Astrocyte (in vitro differentiated cells and primary cell): ENCODE results near the gene SPOCK1. TPM values are rescaled to one million over a fixed set of nuclear protein-coding genes. Genes with fewer than 3 reads are reported as not detected.
A peak's percentile ranks its signal among the peaks of the same experiment; 100 is the strongest.

Experiments
- DNase-seq: peaks from one replicate; pipeline ENCODE4 v3.0.0-alpha.2; 2010; ENCODE audit warnings: low read depth
- FAIRE-seq: peaks from 2 replicates; lab custom pipeline; 2011; peaks lifted over from hg19 to GRCh38; lab: Jason Lieb, UNC
- H2AFZ ChIP-seq: 2 replicates; pipeline ENCODE4 v1.6.0; 2012; ENCODE audit warnings: low read depth, low read length, inconsistent platforms
- H3K27ac ChIP-seq: 2 replicates; pipeline ENCODE4 v1.5.1; 2011; ENCODE audit warnings: low read depth, low read length, inconsistent platforms
- H3K27me3 ChIP-seq: 2 replicates; pipeline ENCODE4 v1.6.0; 2011; ENCODE audit warnings: low read length, inconsistent platforms; ENCODE audit not compliant: insufficient read depth
- H3K36me3 ChIP-seq: 2 replicates; pipeline ENCODE4 v1.5.1; 2011; ENCODE audit warnings: low read length, inconsistent platforms; ENCODE audit not compliant: insufficient read depth
- H3K4me1 ChIP-seq: 2 replicates; pipeline ENCODE4 v1.5.1; 2011; ENCODE audit warnings: low read length, inconsistent platforms; ENCODE audit not compliant: insufficient read depth
- H3K4me2 ChIP-seq: 2 replicates; pipeline ENCODE4 v1.6.0; 2012; ENCODE audit warnings: low read length, inconsistent platforms
- H3K4me3 ChIP-seq: 2 replicates; pipeline ENCODE4 v1.5.1; 2011; ENCODE audit warnings: low read depth, mild to moderate bottlenecking, low read length, inconsistent platforms; ENCODE audit not compliant: insufficient read depth
- H3K79me2 ChIP-seq: 2 replicates; pipeline ENCODE4 v1.6.0; 2012; ENCODE audit warnings: mild to moderate bottlenecking, low read length, inconsistent platforms; ENCODE audit not compliant: insufficient read depth
- H3K9ac ChIP-seq: 2 replicates; pipeline ENCODE4 v1.6.0; 2012; ENCODE audit warnings: mild to moderate bottlenecking, low read length, inconsistent platforms
- H3K9me3 ChIP-seq: 2 replicates; pipeline ENCODE4 v1.5.1; 2012; ENCODE audit warnings: low read depth, mild to moderate bottlenecking, low read length, inconsistent platforms; ENCODE audit not compliant: insufficient read depth
- H4K20me1 ChIP-seq: 2 replicates; pipeline ENCODE4 v1.6.0; 2012; ENCODE audit warnings: low read length, inconsistent platforms; ENCODE audit not compliant: insufficient read depth
- H3K27ac Mint-ChIP-seq: one replicate; pipeline ENCODE4 v1.8.0; 2021; ENCODE audit warnings: mild to moderate bottlenecking, mixed read lengths; ENCODE audit not compliant: unreplicated experiment
- H3K27me3 Mint-ChIP-seq: one replicate; pipeline ENCODE4 v1.8.0; 2021; ENCODE audit warnings: low read depth, mixed read lengths; ENCODE audit not compliant: unreplicated experiment
- H3K36me3 Mint-ChIP-seq: one replicate; pipeline ENCODE4 v1.8.0; 2021; ENCODE audit warnings: low read depth, mixed read lengths; ENCODE audit not compliant: unreplicated experiment
- H3K4me1 Mint-ChIP-seq: one replicate; pipeline ENCODE4 v1.8.0; 2021; ENCODE audit warnings: low read depth, mixed read lengths; ENCODE audit not compliant: unreplicated experiment
- H3K4me3 Mint-ChIP-seq: one replicate; pipeline ENCODE4 v1.8.0; 2021; ENCODE audit warnings: mild to moderate bottlenecking, moderate library complexity, mixed read lengths; ENCODE audit not compliant: unreplicated experiment
- H3K9me3 Mint-ChIP-seq: one replicate; pipeline ENCODE4 v1.8.0; 2021; ENCODE audit warnings: mild to moderate bottlenecking, mixed read lengths; ENCODE audit not compliant: unreplicated experiment
- EZH2 ChIP-seq: IDR thresholded peaks from 2 replicates; pipeline ENCODE4 v1.6.1; 2012; ENCODE audit warnings: mild to moderate bottlenecking, low read length, inconsistent platforms; ENCODE audit not compliant: insufficient read depth
- total RNA-seq: library from RNA; stranded (reverse); gene quantifications from 2 replicates; pipeline ENCODE4 v1.2.1, GENCODE V29; 2021
- TF ChIP-seq, protein P1 (sequence below): IDR thresholded peaks from 2 replicates; pipeline ENCODE4 v1.5.1; 2011; ENCODE audit warnings: low read depth, mild to moderate bottlenecking, inconsistent platforms, low read length, moderate library complexity; ENCODE audit not compliant: insufficient read depth

Gene SPOCK1
- total RNA-seq, 1 donor from 2014 or later = 53.5 TPM

- FAIRE-seq = no peak
- DNase-seq = no peak
- Mint-ChIP-seq H3K27me3 (peaks cover 3% of the 10 kb centered on the region), H3K4me1 (peaks cover 9% of the 10 kb centered on the region), H3K9me3 (no peaks in the 10 kb centered on the region), H3K36me3 (peaks cover 2% of the 10 kb centered on the region), H3K4me3 (no peak overlapping the region), H3K27ac (no peak overlapping the region)
- Histone ChIP-seq H3K27ac (no peak overlapping the region), H3K4me3 (no peak overlapping the region), H3K79me2 (peaks cover 27% of the 10 kb centered on the region), H3K27me3 (no peaks in the 10 kb centered on the region), H3K36me3 (no peaks in the 10 kb centered on the region), H3K4me1 (peaks cover 31% of the 10 kb centered on the region), H4K20me1 (peaks cover 39% of the 10 kb centered on the region), H2AFZ (no peak overlapping the region), H3K9me3 (no peaks in the 10 kb centered on the region), H3K9ac (no peak overlapping the region), H3K4me2 (no peak overlapping the region)
- TF ChIP-seq EZH2 = no peak
- TF ChIP-seq, protein P1, sequence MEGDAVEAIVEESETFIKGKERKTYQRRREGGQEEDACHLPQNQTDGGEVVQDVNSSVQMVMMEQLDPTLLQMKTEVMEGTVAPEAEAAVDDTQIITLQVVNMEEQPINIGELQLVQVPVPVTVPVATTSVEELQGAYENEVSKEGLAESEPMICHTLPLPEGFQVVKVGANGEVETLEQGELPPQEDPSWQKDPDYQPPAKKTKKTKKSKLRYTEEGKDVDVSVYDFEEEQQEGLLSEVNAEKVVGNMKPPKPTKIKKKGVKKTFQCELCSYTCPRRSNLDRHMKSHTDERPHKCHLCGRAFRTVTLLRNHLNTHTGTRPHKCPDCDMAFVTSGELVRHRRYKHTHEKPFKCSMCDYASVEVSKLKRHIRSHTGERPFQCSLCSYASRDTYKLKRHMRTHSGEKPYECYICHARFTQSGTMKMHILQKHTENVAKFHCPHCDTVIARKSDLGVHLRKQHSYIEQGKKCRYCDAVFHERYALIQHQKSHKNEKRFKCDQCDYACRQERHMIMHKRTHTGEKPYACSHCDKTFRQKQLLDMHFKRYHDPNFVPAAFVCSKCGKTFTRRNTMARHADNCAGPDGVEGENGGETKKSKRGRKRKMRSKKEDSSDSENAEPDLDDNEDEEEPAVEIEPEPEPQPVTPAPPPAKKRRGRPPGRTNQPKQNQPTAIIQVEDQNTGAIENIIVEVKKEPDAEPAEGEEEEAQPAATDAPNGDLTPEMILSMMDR = no peak
Measured at GRCh38 chr5:137372016-137372772, 126.9 kb downstream of the SPOCK1 start.

DNA sequence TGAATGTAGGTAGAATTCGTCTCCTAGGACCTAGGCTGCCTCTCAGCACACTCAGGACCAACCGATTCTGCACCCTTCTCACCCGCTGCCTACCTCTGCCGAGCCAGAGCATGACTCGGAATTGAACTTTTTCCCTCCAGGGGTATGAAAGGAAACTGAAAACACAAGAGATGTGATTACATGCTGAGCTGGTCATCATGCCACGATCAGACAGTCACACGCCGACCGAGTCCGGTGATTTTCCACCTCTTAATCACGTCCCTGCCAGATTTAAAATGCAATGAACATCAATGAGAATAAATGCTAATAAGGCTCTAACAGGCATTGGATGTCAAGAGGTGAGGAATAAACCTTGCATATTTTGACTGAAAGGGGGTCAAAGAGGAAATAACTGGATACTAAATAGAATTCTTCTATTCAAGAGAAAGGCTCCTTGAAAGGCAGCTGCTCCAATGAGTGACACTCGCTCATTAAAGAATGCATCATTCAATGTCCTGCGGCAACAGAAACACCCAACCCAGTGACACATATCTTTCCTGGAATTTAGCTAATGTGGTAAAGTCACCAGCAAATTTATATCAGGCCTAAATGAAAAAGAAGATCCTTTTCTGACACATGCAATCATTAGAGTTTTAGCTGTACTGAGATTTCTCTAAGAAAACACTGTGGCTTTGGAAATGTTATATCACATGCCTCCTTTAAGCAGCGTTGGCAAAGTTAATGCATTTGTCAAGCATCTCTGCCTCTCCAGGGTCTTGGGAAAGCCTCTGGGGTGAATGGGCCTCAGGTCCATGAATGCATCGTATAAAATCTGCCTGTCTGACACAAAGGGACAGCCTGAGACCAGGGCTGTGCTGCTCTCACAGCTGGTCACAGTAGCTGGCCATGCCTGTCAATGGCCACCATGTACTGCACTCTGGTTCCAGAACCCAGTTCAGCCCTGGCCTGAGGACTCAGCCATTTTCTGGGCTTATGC is 128.7 kb downstream of the SPOCK1 start:
- Histone ChIP-seq H3K27me3 (no peaks in the 10 kb centered on the region), H3K4me3 (no peak overlapping the region), H3K9ac (peak overlapping the region; percentile 14), H3K79me2 (peaks cover 36% of the 10 kb centered on the region), H3K27ac (peak overlapping the region; percentile 26), H3K4me1 (peaks cover 32% of the 10 kb centered on the region), H4K20me1 (peaks cover 37% of the 10 kb centered on the region), H3K9me3 (no peaks in the 10 kb centered on the region), H3K4me2 (peak overlapping the region; percentile 59), H2AFZ (no peak overlapping the region), H3K36me3 (no peaks in the 10 kb centered on the region)
- peaks cover 2% of the 10 kb centered on the region for H3K9me3 Mint-ChIP-seq
- H3K27ac Mint-ChIP-seq = no peak overlapping the region
- DNase-seq (peak; percentile 61), FAIRE-seq (peak; percentile 47)
- peaks cover 13% of the 10 kb centered on the region for H3K27me3 Mint-ChIP-seq
- H3K4me1 Mint-ChIP-seq = peaks cover 9% of the 10 kb centered on the region
- TF ChIP-seq, protein P1 = no peak
- no peak for TF ChIP-seq EZH2
- no peaks in the 10 kb centered on the region for H3K36me3 Mint-ChIP-seq
- no peak overlapping the region for H3K4me3 Mint-ChIP-seq
